Activated T-cell treated with anti-CD3 and anti-CD28 coated beads for 1 hour (primary cell): ENCODE data around the gene ANK3.

Source experiments
- DNase-seq: peaks from one replicate; pipeline ENCODE4 v3.0.0-alpha.2; 2020; ENCODE audit warnings: low read depth

ANK3 gene

DNA sequence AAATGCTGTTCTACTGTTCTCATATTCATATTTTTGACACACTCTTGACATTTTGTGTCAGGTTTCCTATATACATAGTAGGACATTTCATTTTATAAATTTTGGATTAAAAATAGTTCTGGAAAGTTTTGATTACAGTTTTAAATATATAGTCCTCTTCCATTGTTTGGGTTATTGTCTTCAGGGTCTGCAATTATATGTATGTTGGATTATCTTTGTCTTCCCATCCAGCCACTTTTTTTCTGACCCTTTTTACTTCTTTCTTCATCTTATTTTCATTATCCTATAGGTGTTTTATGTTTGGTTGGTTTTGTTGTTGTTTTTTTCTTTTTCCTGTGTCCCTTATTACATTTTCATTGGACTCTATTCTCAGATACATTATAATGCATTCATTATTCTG is 412.2 kb downstream of the ANK3 start:
- no peak for DNase-seq

DNA sequence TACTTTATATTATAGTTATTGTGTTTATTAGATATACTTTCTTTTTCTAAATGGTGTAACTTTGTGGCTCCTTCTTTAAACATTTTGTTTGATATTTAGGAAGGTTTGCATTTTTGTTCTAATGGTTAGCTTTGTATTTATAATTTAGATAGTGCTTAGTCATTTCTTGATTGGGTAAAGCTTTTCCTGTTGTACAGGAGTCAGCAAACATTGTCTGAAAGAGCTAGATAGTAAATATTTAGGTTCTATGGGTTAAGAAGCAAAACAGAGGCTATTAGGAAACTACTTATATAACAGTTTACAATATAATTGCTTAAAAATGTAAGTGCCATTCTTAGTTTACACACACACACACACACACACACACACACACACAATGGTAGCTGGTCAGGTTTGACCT is 412.8 kb downstream of the ANK3 start:
- no peak for DNase-seq
